Stomach (tissue), 19 donors: ENCODE results near the gene STARD5. TPM values are rescaled to one million over a fixed set of nuclear protein-coding genes. Genes with fewer than 3 reads are reported as not detected.

Experiments
- DNase-seq, 2 donors: peaks; one replicate each; pipeline versions ENCODE4 v3.0.0 to v3.0.0-alpha.2; 2013 to 2019
- H3K27ac ChIP-seq, 5 donors: fragments of 200-600 bp in 4 of 5; sonication (generic) in 4 of 5; one replicate each; pipeline ENCODE4 v1.5.1; 2013 to 2019; ENCODE audit warnings: mild to moderate bottlenecking in 1 of 5, moderate library complexity in 1 of 5
- H3K27me3 ChIP-seq, 3 donors: fragments of 200-600 bp; sonication (generic); one replicate each; pipeline ENCODE4 v1.5.1; 2017 to 2019; ENCODE audit warnings: mixed run types in 1 of 3
- H3K36me3 ChIP-seq, 4 donors: fragments of 200-600 bp; sonication (generic); 1 replicate in 3 of 4; 2 replicates in 1 of 4; pipeline ENCODE4 v1.5.1; 2016 to 2019
- H3K4me1 ChIP-seq, 4 donors: fragments of 200-600 bp; sonication (generic); one replicate each; pipeline ENCODE4 v1.5.1; 2016 to 2019
- H3K4me3 ChIP-seq, 4 donors: fragments of 200-600 bp; sonication (generic) in 3 of 4; one replicate each; pipeline ENCODE4 v1.5.1; 2016 to 2019; ENCODE audit warnings: mild to moderate bottlenecking in 1 of 4
- H3K9me3 ChIP-seq, 4 donors: fragments of 200-600 bp; sonication (generic); one replicate each; pipeline ENCODE4 v1.5.1; 2016 to 2019
- CTCF ChIP-seq, 7 experiments: fragments of 450-650 bp in 4 of 7; fragments of 200-600 bp in 3 of 7; sonication (generic) in 3 of 7; IDR thresholded peaks; one replicate each; pipeline ENCODE4 v1.5.1; 2016 to 2019; ENCODE audit warnings: antibody characterized with exemption in 7 of 7, control low read depth in 2 of 7, mild to moderate bottlenecking in 1 of 7
- EP300 ChIP-seq: sonication (generic); formaldehyde crosslinking; IDR thresholded peaks from one replicate; pipeline ENCODE4 v1.6.1; 2017; ENCODE audit warnings: antibody characterized with exemption
- POLR2A ChIP-seq, 4 donors: fragments of 450-650 bp; IDR thresholded peaks; one replicate each; pipeline ENCODE4 v1.6.1; 2016; ENCODE audit warnings: antibody characterized with exemption in 4 of 4, control low read depth in 2 of 4, mild to moderate bottlenecking in 1 of 4, moderate library complexity in 1 of 4
- POLR2AphosphoS5 ChIP-seq, 3 donors: sonication (generic); formaldehyde crosslinking; IDR thresholded peaks; one replicate each; pipeline ENCODE4 v1.6.1; 2016; ENCODE audit warnings: antibody characterized with exemption in 3 of 3
- WGBS, 5 donors: extraction: QIAGEN DNeasy Blood & Tissue Kit in 3 of 5; methylation state at CpG; one replicate each; pipeline versions ENCODE4 v1.1.5 to v1.1.7; 2013 to 2018; 5-methylcytosine and 5-hydroxymethylcytosine counted together
- intact Hi-C: fragments of 100-400 bp; cut with DNase I; formaldehyde crosslinking; loops from one replicate; pipeline ENCODE4 v1.15.1; 2023; ENCODE audit warnings: low total_unique reads
- long read RNA-seq, 10 donors: transcript quantifications; one replicate each; lab custom pipeline, GENCODE V29; 2026
- polyA plus RNA-seq, 3 donors: library from polyadenylated mRNA; stranded (reverse); fragments of 200-250 nt; gene quantifications; one replicate each; pipeline ENCODE4 v1.2.3, GENCODE V29; 2013
- total RNA-seq, 5 donors: library from RNA; depleted of rRNA; stranded (reverse); fragments of >200 nt; gene quantifications; one replicate each; pipeline versions ENCODE4 v1.1.0 to v1.2.3, GENCODE V29; 2014 to 2016
- donor health status: healthy with polysubstance abuse.
- donor health status: Bipolar disorder and iron deficiency.
- donor health status: healthy.

STARD5 gene
- total RNA-seq: 100 to 1,000 TPM in 1 of 5 donors, 1 to 10 TPM in 2, under 1 TPM in 1, not detected in 1; 0.89 to 157 (median 5.2) TPM
- 10 to 100 TPM in 1 of 3 donors, 1 to 10 TPM in 2; 3.4 to 13.4 (median 4.2) TPM for polyA plus RNA-seq
- long read RNA-seq, donor 1: 0 reads
- long read RNA-seq, donor 2, full-length matches to known transcripts: 2 of 2 reads
- long read RNA-seq, donor 2, partial matches to known transcripts: 0 of 2 reads
- long read RNA-seq, donor 2, other reads (novel, unspliced or antisense): 0 of 2 reads
- long read RNA-seq, donor 3: 0 reads
- long read RNA-seq, donor 4: 0 reads
- long read RNA-seq, donor 5: 0 reads
- long read RNA-seq, donor 6, full-length matches to known transcripts: 2 of 2 reads
- long read RNA-seq, donor 6, partial matches to known transcripts: 0 of 2 reads
- long read RNA-seq, donor 6, other reads (novel, unspliced or antisense): 0 of 2 reads
- long read RNA-seq, donor 7, full-length matches to known transcripts: 1 of 1 reads
- long read RNA-seq, donor 7, partial matches to known transcripts: 0 of 1 reads
- long read RNA-seq, donor 7, other reads (novel, unspliced or antisense): 0 of 1 reads
- long read RNA-seq, donor 8: 0 reads
- long read RNA-seq, donor 9: 0 reads
- long read RNA-seq, donor 10, partial matches to known transcripts: 0 of 1 reads
- long read RNA-seq, donor 10, other reads (novel, unspliced or antisense): 0 of 1 reads

GRCh38 chr15:81323944-81324881, at the start of gene STARD5:
STARD5 (minus strand) TSS chr15:81324141; CDS start chr15:81324099, 42 bp downstream.
- TF ChIP-seq CTCF (IDR thresholded peaks at IDR 0.05) (no peak), POLR2A (IDR thresholded peaks at IDR 0.05) (peak in 1 of 4 donors; percentile 37), POLR2AphosphoS5 (IDR thresholded peaks at IDR 0.05) (peak in 2 of 3 donors; percentile 78 to 87)
- 0 to 1% (median 1%) methylated on average over 38 to 67 of the region's 67 CpGs for WGBS, 5 donors
- Histone ChIP-seq H3K4me1 (peaks cover 8 to 28% (median 22%) of the 10 kb centered on the region in 4 donors), H3K36me3 (peaks cover 0 to 21% (median 18%) of the 10 kb centered on the region in 4 donors), H3K27ac (peak within 1 kb of the TSS; percentile 76 to 86 (median 80)), H3K4me3 (peak within 1 kb of the TSS; percentile 57 to 87 (median 73)), H3K27me3 (no peaks in the 10 kb centered on the region), H3K9me3 (no peaks in the 10 kb centered on the region)
- DNase-seq: peak; percentile 99
- intact Hi-C loops: no loop called here

GRCh38 chr15:81373176-81373575, 49.2 kb upstream of the STARD5 start:
- no peak for TF ChIP-seq POLR2A (IDR thresholded peaks at IDR 0.05)
- no peak for TF ChIP-seq EP300
- TF ChIP-seq CTCF (IDR thresholded peaks at IDR 0.05): no peak
- no peak for TF ChIP-seq POLR2AphosphoS5 (IDR thresholded peaks at IDR 0.05)
- Histone ChIP-seq H3K4me1 (peaks cover 0 to 10% (median 7%) of the 10 kb centered on the region in 4 donors), H3K36me3 (no peaks in the 10 kb centered on the region), H3K9me3 (no peaks in the 10 kb centered on the region), H3K27me3 (no peaks in the 10 kb centered on the region), H3K27ac (no peak overlapping the region), H3K4me3 (no peak overlapping the region)
- 37 to 56% (median 54%) methylated on average over 5 of the region's 5 CpGs for WGBS, 5 donors
- intact Hi-C loops: no loop called here
- DNase-seq: no peak

- Histone ChIP-seq H3K4me3 (no peak overlapping the region), H3K27ac (no peak overlapping the region), H3K27me3 (no peaks in the 10 kb centered on the region), H3K9me3 (no peaks in the 10 kb centered on the region), H3K36me3 (no peaks in the 10 kb centered on the region), H3K4me1 (peaks cover 0 to 10% (median 7%) of the 10 kb centered on the region in 4 donors)
- intact Hi-C loops: no loop called here
- no peak for DNase-seq
- WGBS, 5 donors: 71 to 88% (median 82%) methylated on average over 3 of the region's 3 CpGs
- no peak for TF ChIP-seq CTCF (IDR thresholded peaks at IDR 0.05)
Observed at GRCh38 chr15:81372575-81372974, 48.6 kb upstream of the STARD5 start.
